ENCODE data around the gene MYBL2.
"Not testable (repeated sequence)": the region's sequence is repeated elsewhere in the genome, so short reads cannot be mapped to it uniquely, and the experiment has no call there.

MYBL2 gene

GRCh38 chr20:43752561-43753301 lies 85.8 kb downstream of the MYBL2 start:
- peak; percentile 76 for DNase-seq

- DNase-seq, result no peak
These were observed 88.5 kb downstream of the MYBL2 start for GRCh38 chr20:43755390-43755789.

- no peak for DNase-seq
These were observed 88.9 kb downstream of the MYBL2 start for GRCh38 chr20:43755851-43756250.

GRCh38 chr20:43757888-43758287 lies 91.0 kb downstream of the MYBL2 start:
- DNase-seq, result not testable (repeated sequence)

GRCh38 chr20:43761386-43762340 lies 94.7 kb downstream of the MYBL2 start:
- DNase-seq, result no peak

- DNase-seq, result no peak
These were observed 96.0 kb downstream of the MYBL2 start for GRCh38 chr20:43762911-43763310.

GRCh38 chr20:43765916-43766315 lies 99.0 kb downstream of the MYBL2 start:
- DNase-seq, result no peak
